Measurements from ENCODE around the gene CISD1. TPM values are rescaled to one million over a fixed set of nuclear protein-coding genes. Genes with fewer than 3 reads are reported as not detected.

Gene CISD1
- total RNA-seq, 4 donors from 2014 or later: 30.8 to 46.3 (median 33.0) TPM

DNA sequence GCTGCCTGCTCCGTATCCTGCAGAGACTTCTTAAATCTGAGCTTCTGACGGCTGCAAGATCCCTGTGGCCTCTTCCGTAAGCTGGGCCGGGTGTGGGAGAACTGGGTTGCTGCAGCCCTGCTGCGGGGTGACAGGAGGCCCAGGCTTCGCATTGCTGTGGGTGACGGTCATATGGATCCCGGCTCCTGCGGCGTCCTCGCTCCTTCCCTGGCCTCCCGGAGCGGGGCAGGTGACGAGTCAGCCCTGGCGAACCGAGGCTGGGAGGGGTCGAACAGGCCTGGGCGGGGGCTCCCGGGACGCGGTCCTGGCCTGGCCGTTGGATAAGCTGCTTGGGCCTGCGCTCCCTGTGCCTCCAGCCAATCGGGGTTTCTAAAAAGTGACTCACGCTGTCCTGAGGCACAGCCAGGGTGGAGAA is 58.0 kb downstream of the CISD1 start:
- no peak for DNase-seq (ENCODE audit: extremely low spot score)
- Histone ChIP-seq H3K27ac (replicated peaks in 1 of 4) (no peak overlapping the region), H3K9me3 (no peaks in the 10 kb centered on the region), H3K4me1 (peaks cover 0 to 8% (median 0%) of the 10 kb centered on the region in 4 donors), H3K27me3 (peaks cover 0 to 12% (median 0%) of the 10 kb centered on the region in 4 donors), H3K36me3 (no peaks in the 10 kb centered on the region), H3K4me3 (peak overlapping the region; percentile 26 to 34 (median 32))
- intact Hi-C loops (cut with DNase I): no loop called here
- TF ChIP-seq POLR2A (IDR thresholded peaks at IDR 0.05; ENCODE audit: low read depth) (no peak), POLR2AphosphoS5 (IDR thresholded peaks at IDR 0.05) (no peak), EP300 (IDR thresholded peaks at IDR 0.05) (no peak)
- TF ChIP-seq, protein P1, sequence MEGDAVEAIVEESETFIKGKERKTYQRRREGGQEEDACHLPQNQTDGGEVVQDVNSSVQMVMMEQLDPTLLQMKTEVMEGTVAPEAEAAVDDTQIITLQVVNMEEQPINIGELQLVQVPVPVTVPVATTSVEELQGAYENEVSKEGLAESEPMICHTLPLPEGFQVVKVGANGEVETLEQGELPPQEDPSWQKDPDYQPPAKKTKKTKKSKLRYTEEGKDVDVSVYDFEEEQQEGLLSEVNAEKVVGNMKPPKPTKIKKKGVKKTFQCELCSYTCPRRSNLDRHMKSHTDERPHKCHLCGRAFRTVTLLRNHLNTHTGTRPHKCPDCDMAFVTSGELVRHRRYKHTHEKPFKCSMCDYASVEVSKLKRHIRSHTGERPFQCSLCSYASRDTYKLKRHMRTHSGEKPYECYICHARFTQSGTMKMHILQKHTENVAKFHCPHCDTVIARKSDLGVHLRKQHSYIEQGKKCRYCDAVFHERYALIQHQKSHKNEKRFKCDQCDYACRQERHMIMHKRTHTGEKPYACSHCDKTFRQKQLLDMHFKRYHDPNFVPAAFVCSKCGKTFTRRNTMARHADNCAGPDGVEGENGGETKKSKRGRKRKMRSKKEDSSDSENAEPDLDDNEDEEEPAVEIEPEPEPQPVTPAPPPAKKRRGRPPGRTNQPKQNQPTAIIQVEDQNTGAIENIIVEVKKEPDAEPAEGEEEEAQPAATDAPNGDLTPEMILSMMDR (IDR thresholded peaks at IDR 0.05): no peak
- WGBS: 50% methylated on average over 1 of the region's 25 CpGs

DNA sequence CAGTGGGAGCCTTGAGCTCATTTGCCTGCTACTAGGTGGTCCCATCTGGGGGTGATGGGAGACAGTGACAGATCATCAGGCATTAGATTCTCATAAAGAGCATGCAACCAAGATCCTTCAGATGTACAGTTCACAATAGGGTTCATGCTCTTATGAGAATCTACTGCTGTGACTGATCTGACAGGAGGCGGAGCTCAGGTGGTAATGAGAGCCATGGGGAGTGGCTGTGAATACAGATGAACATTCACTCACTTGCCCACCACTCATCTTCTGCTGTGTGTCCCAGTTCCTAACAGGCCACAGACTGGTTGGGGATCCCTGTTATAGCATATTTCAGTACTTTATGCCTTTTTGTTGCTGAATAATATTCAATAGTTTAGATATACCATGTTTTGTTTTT is 59.3 kb downstream of the CISD1 start:
- Histone ChIP-seq H3K9me3 (no peaks in the 10 kb centered on the region), H3K4me1 (peaks cover 0 to 8% (median 0%) of the 10 kb centered on the region in 4 donors), H3K36me3 (no peaks in the 10 kb centered on the region), H3K27me3 (peaks cover 0 to 12% (median 0%) of the 10 kb centered on the region in 4 donors), H3K4me3 (no peak overlapping the region), H3K27ac (replicated peaks in 1 of 4) (no peak overlapping the region)
- 100% methylated on average over 1 of the region's 1 CpG for WGBS
- TF ChIP-seq, protein P1 (IDR thresholded peaks at IDR 0.05): no peak
- TF ChIP-seq POLR2AphosphoS5 (IDR thresholded peaks at IDR 0.05) (no peak), POLR2A (IDR thresholded peaks at IDR 0.05; ENCODE audit: low read depth) (no peak), EP300 (IDR thresholded peaks at IDR 0.05) (no peak)
- intact Hi-C loops (cut with DNase I): no loop called here
- DNase-seq (ENCODE audit: extremely low spot score): no peak

DNA sequence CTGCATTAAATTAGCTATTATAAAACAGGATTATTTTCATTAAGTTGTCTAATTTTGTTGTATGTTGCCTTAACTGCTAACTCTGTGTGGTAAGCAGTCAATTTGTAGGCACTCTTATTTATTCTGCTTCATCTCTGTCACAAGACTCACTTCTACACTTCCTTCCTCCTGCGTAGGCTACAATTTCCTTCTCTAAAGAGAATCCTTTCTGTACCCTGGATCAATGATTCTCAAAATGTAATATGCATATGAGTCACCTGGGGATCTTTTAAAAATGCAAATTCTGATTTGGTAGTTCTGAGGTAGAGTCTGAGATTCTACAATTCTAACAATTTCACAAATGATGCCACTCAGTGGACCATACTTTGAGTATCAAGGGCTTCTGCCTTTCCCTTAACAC is 61.5 kb downstream of the CISD1 start:
- Histone ChIP-seq H3K27me3 (peaks cover 0 to 12% (median 0%) of the 10 kb centered on the region in 4 donors), H3K36me3 (no peaks in the 10 kb centered on the region), H3K27ac (replicated peaks in 1 of 4) (no peak overlapping the region), H3K4me3 (no peak overlapping the region), H3K4me1 (peaks cover 0 to 15% (median 6%) of the 10 kb centered on the region in 4 donors), H3K9me3 (no peaks in the 10 kb centered on the region)
- 80% methylated on average over 1 of the region's 1 CpG for WGBS
- TF ChIP-seq, protein P1 (IDR thresholded peaks at IDR 0.05): no peak
- no peak for TF ChIP-seq POLR2AphosphoS5 (IDR thresholded peaks at IDR 0.05)
- no peak for TF ChIP-seq POLR2A (IDR thresholded peaks at IDR 0.05; ENCODE audit: low read depth)
- intact Hi-C loops (cut with DNase I): no loop called here
- no peak for DNase-seq (ENCODE audit: extremely low spot score)

GRCh38 chr10:58331646-58332045 is 62.7 kb downstream of the CISD1 start:
- Histone ChIP-seq H3K27ac (replicated peaks in 1 of 4) (no peak overlapping the region), H3K4me1 (peaks cover 5 to 26% (median 18%) of the 10 kb centered on the region in 4 donors), H3K36me3 (no peaks in the 10 kb centered on the region), H3K9me3 (no peaks in the 10 kb centered on the region), H3K4me3 (no peak overlapping the region), H3K27me3 (peaks cover 0 to 6% (median 0%) of the 10 kb centered on the region in 4 donors)
- DNase-seq (ENCODE audit: extremely low spot score): no peak
- TF ChIP-seq, protein P1 (IDR thresholded peaks at IDR 0.05): no peak
- TF ChIP-seq EP300 (IDR thresholded peaks at IDR 0.05) (no peak), POLR2AphosphoS5 (IDR thresholded peaks at IDR 0.05) (no peak), POLR2A (IDR thresholded peaks at IDR 0.05; ENCODE audit: low read depth) (no peak)
- 80% methylated on average over 2 of the region's 2 CpGs for WGBS
- intact Hi-C loops (cut with DNase I): no loop called here

DNA sequence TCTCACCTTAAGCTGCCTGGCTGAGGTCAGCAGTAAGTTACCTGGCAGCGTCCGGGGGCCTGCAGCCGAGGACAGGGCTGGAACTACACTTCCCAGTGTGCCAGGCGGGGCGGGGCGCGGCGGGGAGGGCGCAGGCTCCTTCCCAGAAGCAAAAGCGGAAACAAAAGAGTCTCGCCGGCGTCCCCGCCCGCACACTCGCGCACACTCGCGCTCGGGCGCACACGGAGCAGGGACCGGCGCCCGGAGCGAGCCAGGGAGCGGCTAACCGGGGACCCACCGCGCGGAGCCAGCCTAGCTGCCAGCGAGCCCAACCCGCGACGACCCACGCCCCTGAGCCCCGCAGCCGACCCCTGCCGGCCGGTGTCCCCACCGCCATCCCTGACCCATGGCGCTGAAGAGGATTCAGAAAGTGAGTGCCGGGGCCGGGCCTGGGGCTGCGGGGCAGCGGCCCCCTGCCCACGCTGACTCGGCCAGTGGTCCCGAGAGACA is 65.9 kb downstream of the CISD1 start, which contains the start of gene UBE2D1:
TSS of gene UBE2D1 (plus strand) at position 190 of the 489 bp plus-strand sequence. CDS start at position 386, 196 bp downstream.
- WGBS: under 1% methylated on average over 16 of the region's 49 CpGs
- intact Hi-C loops (cut with DNase I): loop anchor here (5.0 kb wide), 1 partner anchor 52 kb away; the partner anchor contains the start of gene TFAM
- peak within 1 kb of the TSS; percentile 87 to 99 (median 94) for H3K4me3 ChIP-seq
- H3K36me3 ChIP-seq: no peaks in the 10 kb centered on the region
- DNase-seq (ENCODE audit: extremely low spot score): peak; percentile 97
- H3K4me1 ChIP-seq: peaks cover 7 to 22% (median 20%) of the 10 kb centered on the region in 4 donors
- TF ChIP-seq POLR2A (IDR thresholded peaks at IDR 0.05; ENCODE audit: low read depth) (peak; percentile 87), EP300 (IDR thresholded peaks at IDR 0.05) (no peak), POLR2AphosphoS5 (IDR thresholded peaks at IDR 0.05) (peak; percentile 85 to 97)
- TF ChIP-seq, protein P1 (IDR thresholded peaks at IDR 0.05): peak in 2 of 3 experiments; percentile 16 to 46
- no peaks in the 10 kb centered on the region for H3K9me3 ChIP-seq
- H3K27ac ChIP-seq (replicated peaks in 1 of 4): peak within 1 kb of the TSS; percentile 84 to 91 (median 87)
- H3K27me3 ChIP-seq: no peaks in the 10 kb centered on the region
